Thoracic aorta endothelial cell (primary cell): ENCODE measurements around the gene ARL8A. TPM values are rescaled to one million over a fixed set of nuclear protein-coding genes. Genes with fewer than 3 reads are reported as not detected.

Experiments
- small RNA-seq: library from RNA; depleted of rRNA; stranded (forward); fragments of <200 nt; gene quantifications from one replicate; pipeline ENCODE3, GENCODE V24; 2012
- total RNA-seq: library from RNA; depleted of rRNA; stranded (reverse); fragments of >200 nt; gene quantifications from 2 replicates; pipeline ENCODE4 v1.2.3, GENCODE V29; 2012

ARL8A gene
- 19.8 and 22.5 TPM in 2 replicates for total RNA-seq

DNA sequence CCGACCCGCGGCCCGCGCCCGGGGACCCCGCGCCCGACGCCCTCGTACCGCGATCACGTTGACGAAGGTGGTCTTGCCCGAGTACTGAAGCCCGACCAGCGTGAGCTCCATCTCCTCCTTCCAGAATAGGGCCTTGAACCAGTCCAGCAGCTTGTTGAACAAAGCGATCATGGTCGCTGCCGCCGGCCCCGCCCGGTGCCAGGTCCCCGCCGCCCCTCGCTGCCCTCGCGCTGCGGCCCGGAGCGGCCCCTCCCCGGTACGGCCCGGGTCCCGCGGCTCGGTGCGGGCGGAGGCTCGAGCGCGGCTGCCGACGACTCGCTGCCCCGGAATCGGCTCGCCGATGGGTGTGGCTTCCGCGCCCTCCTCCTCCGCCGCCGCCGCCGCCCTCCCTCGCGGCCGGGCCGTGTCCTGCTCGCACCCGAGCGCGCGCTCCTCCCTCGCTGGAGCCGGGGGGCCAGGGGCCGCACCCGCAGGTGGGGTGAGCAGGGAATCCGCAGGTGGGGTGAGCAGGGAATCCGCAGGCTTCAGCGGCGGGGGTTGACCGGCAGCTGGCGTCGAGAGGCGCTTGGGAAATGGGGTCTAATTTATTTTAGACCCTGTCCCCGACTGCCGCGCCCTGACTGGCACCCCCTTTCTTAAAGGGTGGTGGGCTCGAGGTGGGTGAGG is at the start of gene ARL8A:
ARL8A (minus strand) TSS at position 336 of the 666 bp plus-strand sequence; CDS start at position 171, 165 bp downstream.

GRCh38 chr1:202193614-202194327 is 49.2 kb upstream of the ARL8A start, which contains the start of gene LGR6:
LGR6 (plus strand) TSS chr1:202193799; CDS start chr1:202193990, 191 bp downstream.

DNA sequence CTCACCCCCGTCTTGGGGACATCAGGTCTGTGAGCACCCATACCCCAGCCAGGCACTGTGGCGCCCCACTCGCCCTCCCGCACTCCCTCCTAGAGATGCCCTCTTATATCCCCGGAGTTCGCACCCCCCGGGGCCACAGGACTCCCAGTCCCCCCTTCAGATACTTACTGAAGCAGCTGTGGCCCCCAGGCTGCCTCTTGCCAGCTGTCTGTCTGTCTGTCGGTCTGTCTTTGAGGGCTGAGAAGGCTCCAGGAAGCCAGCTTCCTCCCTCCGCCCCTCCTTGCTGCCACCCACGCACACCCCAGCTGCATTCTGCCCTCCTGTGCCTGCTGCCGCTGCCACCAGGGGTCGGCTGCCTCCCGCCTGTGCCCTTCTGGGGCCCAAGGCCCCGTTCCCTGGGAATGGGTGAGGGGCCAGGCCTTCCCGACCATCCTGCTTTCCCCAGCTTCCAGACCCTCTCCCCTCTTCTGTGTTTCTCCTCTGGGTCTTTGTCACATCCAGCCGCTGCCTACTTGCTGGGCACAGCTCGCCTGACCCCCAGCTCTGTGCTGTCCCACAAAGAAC is 15.9 kb upstream of the ARL8A start, which contains the start of gene PTPN7:
PTPN7 (minus strand) TSS at position 226 of the 564 bp plus-strand sequence. CDS start 1,200 bp downstream, outside the sequence.

GRCh38 chr1:202122639-202123335 is 21.8 kb downstream of the ARL8A start, which contains the start of gene GPR37L1:
GPR37L1 (plus strand) TSS chr1:202122917; CDS start chr1:202122964, 47 bp downstream.

Small RNAs within 50 kb of the gene (small RNA-seq; reads per million reads assigned to genes)
- not detected for gene CRIP1P3

Other genes starting within 250 kb of the ARL8A start
- not detected in 2 replicates for gene LMOD1, start 198.2 kb downstream of the ARL8A start, total RNA-seq
- 79.1 and 80.7 TPM in 2 replicates for gene TIMM17A, start 189.2 kb downstream of the ARL8A start, total RNA-seq
- 75.7 and 86.5 TPM in 2 replicates for gene RNPEP, start 162.1 kb downstream of the ARL8A start, total RNA-seq
- gene ELF3, start 134.2 kb downstream of the ARL8A start, total RNA-seq: 0.07 and 0.13 TPM in 2 replicates
- gene GPR37L1, start 21.8 kb downstream of the ARL8A start, total RNA-seq: not detected in 2 replicates
- 0.27 and 0.36 TPM in 2 replicates for gene PTPN7, start 15.9 kb upstream of the ARL8A start, total RNA-seq
- not detected in 2 replicates for gene LGR6, start 49.1 kb upstream of the ARL8A start, total RNA-seq
- 44.7 and 82.7 TPM in 2 replicates for gene UBE2T, start 197.2 kb upstream of the ARL8A start, total RNA-seq
- gene PPP1R12B, start 204.0 kb upstream of the ARL8A start, total RNA-seq: 14.1 and 15.1 TPM in 2 replicates